Embryonic facial prominence (tissue), 1 donor: ENCODE results near the gene U2AF1.
"Not testable (repeated sequence)": the region's sequence is repeated elsewhere in the genome, so short reads cannot be mapped to it uniquely, and the experiment has no call there.

Experiments used
- DNase-seq: peaks from one replicate; pipeline ENCODE4 v3.0.0-alpha.2; 2016; ENCODE audit errors: extremely low spot score

The U2AF1 gene

GRCh38 chr21:43106965-43107793 is at the start of gene U2AF1:
TSS of gene U2AF1 (minus strand) at chr21:43107570. CDS start at chr21:43107494, 76 bp downstream.
- DNase-seq: not testable (repeated sequence)

- not testable (repeated sequence) for DNase-seq
Observed at GRCh38 chr21:43153601-43154000, 46.2 kb upstream of the U2AF1 start.

- DNase-seq: not testable (repeated sequence)
Observed at GRCh38 chr21:43149344-43149743, 42.0 kb upstream of the U2AF1 start.

GRCh38 chr21:43147999-43148398 is 40.6 kb upstream of the U2AF1 start:
- not testable (repeated sequence) for DNase-seq

- DNase-seq: not testable (repeated sequence)
Observed at GRCh38 chr21:43146637-43147036, 39.3 kb upstream of the U2AF1 start.

GRCh38 chr21:43141407-43141806 is 34.0 kb upstream of the U2AF1 start:
- DNase-seq: not testable (repeated sequence)

- not testable (repeated sequence) for DNase-seq
Observed at GRCh38 chr21:43138944-43139343, 31.6 kb upstream of the U2AF1 start.

- DNase-seq: not testable (repeated sequence)
Observed at GRCh38 chr21:43134520-43134919, 27.1 kb upstream of the U2AF1 start.

- not testable (repeated sequence) for DNase-seq
Observed at GRCh38 chr21:43130094-43130493, 22.7 kb upstream of the U2AF1 start.

- not testable (repeated sequence) for DNase-seq
Observed at GRCh38 chr21:43115956-43116355, 8.6 kb upstream of the U2AF1 start.

- not testable (repeated sequence) for DNase-seq
Observed at GRCh38 chr21:43114483-43114882, 7.1 kb upstream of the U2AF1 start.

- not testable (repeated sequence) for DNase-seq
Observed at GRCh38 chr21:43109006-43109405, 1.6 kb upstream of the U2AF1 start.

- not testable (repeated sequence) for DNase-seq
Observed at GRCh38 chr21:43108177-43108576, 807 bp upstream of the U2AF1 start.

- DNase-seq: not testable (repeated sequence)
Observed at GRCh38 chr21:43107794-43108137, 396 bp upstream of the U2AF1 start.

GRCh38 chr21:43104642-43105041 is 2.7 kb downstream of the U2AF1 start:
- DNase-seq: not testable (repeated sequence)

GRCh38 chr21:43102281-43102680 is 5.1 kb downstream of the U2AF1 start:
- not testable (repeated sequence) for DNase-seq

- not testable (repeated sequence) for DNase-seq
Observed at GRCh38 chr21:43101676-43102075, 5.7 kb downstream of the U2AF1 start.

- DNase-seq: not testable (repeated sequence)
Observed at GRCh38 chr21:43101000-43101399, 6.4 kb downstream of the U2AF1 start.

GRCh38 chr21:43091979-43092614 is 15.3 kb downstream of the U2AF1 start:
- not testable (repeated sequence) for DNase-seq

GRCh38 chr21:43090947-43091346 is 16.4 kb downstream of the U2AF1 start:
- not testable (repeated sequence) for DNase-seq

GRCh38 chr21:43089463-43089862 is 17.9 kb downstream of the U2AF1 start:
- DNase-seq: not testable (repeated sequence)

- DNase-seq: not testable (repeated sequence)
Observed at GRCh38 chr21:43082587-43083300, 24.6 kb downstream of the U2AF1 start.
